ENCODE data around the gene YTHDC1. TPM values are rescaled to one million over a fixed set of nuclear protein-coding genes. Genes with fewer than 3 reads are reported as not detected.

Gene YTHDC1
- total RNA-seq, 2 donors from 2014 or later: 170 to 184 TPM

- H3K36me3 Mint-ChIP-seq (ENCODE audit: low read depth): peaks cover 51% of the 10 kb centered on the region
These were observed 13.4 kb downstream of the YTHDC1 start for GRCh38 chr4:68336530-68336929.

GRCh38 chr4:68326141-68326540, 23.7 kb downstream of the YTHDC1 start:
- H3K4me1 Mint-ChIP-seq: peaks cover 22% of the 10 kb centered on the region
- no peak for DNase-seq
- no peak overlapping the region for H3K4me3 Mint-ChIP-seq
- TF ChIP-seq, protein P1, sequence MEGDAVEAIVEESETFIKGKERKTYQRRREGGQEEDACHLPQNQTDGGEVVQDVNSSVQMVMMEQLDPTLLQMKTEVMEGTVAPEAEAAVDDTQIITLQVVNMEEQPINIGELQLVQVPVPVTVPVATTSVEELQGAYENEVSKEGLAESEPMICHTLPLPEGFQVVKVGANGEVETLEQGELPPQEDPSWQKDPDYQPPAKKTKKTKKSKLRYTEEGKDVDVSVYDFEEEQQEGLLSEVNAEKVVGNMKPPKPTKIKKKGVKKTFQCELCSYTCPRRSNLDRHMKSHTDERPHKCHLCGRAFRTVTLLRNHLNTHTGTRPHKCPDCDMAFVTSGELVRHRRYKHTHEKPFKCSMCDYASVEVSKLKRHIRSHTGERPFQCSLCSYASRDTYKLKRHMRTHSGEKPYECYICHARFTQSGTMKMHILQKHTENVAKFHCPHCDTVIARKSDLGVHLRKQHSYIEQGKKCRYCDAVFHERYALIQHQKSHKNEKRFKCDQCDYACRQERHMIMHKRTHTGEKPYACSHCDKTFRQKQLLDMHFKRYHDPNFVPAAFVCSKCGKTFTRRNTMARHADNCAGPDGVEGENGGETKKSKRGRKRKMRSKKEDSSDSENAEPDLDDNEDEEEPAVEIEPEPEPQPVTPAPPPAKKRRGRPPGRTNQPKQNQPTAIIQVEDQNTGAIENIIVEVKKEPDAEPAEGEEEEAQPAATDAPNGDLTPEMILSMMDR (conservative IDR thresholded peaks at IDR 0.05): no peak
- H3K27ac ChIP-seq (ENCODE audit: low read depth, low read length): no peak overlapping the region
- peaks cover 81% of the 10 kb centered on the region for H3K36me3 Mint-ChIP-seq (ENCODE audit: low read depth)
- peaks cover 97% of the 10 kb centered on the region for H3K36me3 ChIP-seq (ENCODE audit: control insufficient read depth, insufficient read depth, low read length)
- H3K27ac Mint-ChIP-seq: peak overlapping the region; percentile 65
- no peak overlapping the region for H3K4me3 ChIP-seq (ENCODE audit: low read length)
- 100% methylated on average over 1 of the region's 1 CpG; no CpG with 5 or more reads in 1 of the 2 experiments for WGBS, 2 experiments (ENCODE audit: insufficient coverage in 1 of 2, insufficient read length in 1 of 2)
- H3K9ac ChIP-seq (ENCODE audit: extremely low read depth, low read length, poor library complexity, severe bottlenecking): no peak overlapping the region
- H3K9me3 ChIP-seq (ENCODE audit: control insufficient read depth, low read length): no peaks in the 10 kb centered on the region
- H3K9me3 Mint-ChIP-seq: no peaks in the 10 kb centered on the region
- H3K27me3 Mint-ChIP-seq (ENCODE audit: insufficient read depth): no peaks in the 10 kb centered on the region
- no peaks in the 10 kb centered on the region for H3K27me3 ChIP-seq (ENCODE audit: control insufficient read depth, insufficient read depth, low read length, poor library complexity, severe bottlenecking)
- peaks cover 7% of the 10 kb centered on the region for H3K4me1 ChIP-seq (ENCODE audit: control insufficient read depth, insufficient read depth, low read length)

More at GRCh38 chr4:68336530-68336929, 13.4 kb downstream of the YTHDC1 start:
- no peak overlapping the region for H3K27ac ChIP-seq (ENCODE audit: low read depth, low read length)
- peaks cover 12% of the 10 kb centered on the region for H3K4me1 ChIP-seq (ENCODE audit: control insufficient read depth, insufficient read depth, low read length)
- no peak overlapping the region for H3K4me3 ChIP-seq (ENCODE audit: low read length)
- no peak overlapping the region for H3K4me3 Mint-ChIP-seq
- H3K27ac Mint-ChIP-seq: no peak overlapping the region
- no peak for DNase-seq
- no peaks in the 10 kb centered on the region for H3K27me3 ChIP-seq (ENCODE audit: control insufficient read depth, insufficient read depth, low read length, poor library complexity, severe bottlenecking)
- TF ChIP-seq, protein P1 (conservative IDR thresholded peaks at IDR 0.05): no peak
- H3K9me3 Mint-ChIP-seq: no peaks in the 10 kb centered on the region
- H3K9me3 ChIP-seq (ENCODE audit: control insufficient read depth, low read length): no peaks in the 10 kb centered on the region
- H3K27me3 Mint-ChIP-seq (ENCODE audit: insufficient read depth): no peaks in the 10 kb centered on the region
- H3K36me3 ChIP-seq (ENCODE audit: control insufficient read depth, insufficient read depth, low read length): peaks cover 72% of the 10 kb centered on the region
- no peak overlapping the region for H3K9ac ChIP-seq (ENCODE audit: extremely low read depth, low read length, poor library complexity, severe bottlenecking)
- H3K4me1 Mint-ChIP-seq: peaks cover 31% of the 10 kb centered on the region

DNA sequence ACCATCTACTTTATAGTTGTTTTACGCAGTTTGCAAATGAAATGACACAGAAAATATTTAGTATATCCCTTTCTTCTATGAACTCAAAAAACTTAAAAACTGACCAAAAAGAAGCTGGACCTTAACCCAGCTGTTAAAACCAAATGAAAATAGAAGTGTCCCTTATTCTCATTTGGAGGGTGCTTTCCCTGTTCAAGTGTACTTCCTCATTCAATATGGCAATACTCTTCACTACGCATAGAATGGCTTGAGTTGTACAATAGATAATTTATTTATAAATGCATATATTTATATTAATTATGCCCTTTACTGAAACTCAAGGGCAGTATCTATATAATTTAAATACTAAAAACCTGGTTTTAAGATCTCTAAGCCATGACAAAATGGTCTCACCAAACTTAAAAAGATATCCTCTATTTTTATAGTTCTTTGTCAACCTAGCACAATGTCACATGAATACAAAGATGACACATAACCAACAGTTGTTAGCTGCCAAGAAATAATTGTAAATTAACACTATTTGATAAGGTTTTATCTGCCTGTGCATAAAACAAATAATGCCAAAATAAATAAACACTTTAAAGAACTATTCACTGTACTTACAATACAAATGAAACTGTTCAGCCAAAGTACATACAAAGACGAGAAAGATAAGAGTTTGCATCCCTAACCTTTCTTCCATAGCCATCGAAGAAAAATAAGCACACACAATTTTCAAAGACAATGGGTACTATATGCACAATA, 25.2 kb downstream of the YTHDC1 start:
- Mint-ChIP-seq H3K27ac (no peak overlapping the region), H3K36me3 (ENCODE audit: low read depth) (peaks cover 78% of the 10 kb centered on the region)
- TF ChIP-seq, protein P1 (conservative IDR thresholded peaks at IDR 0.05): no peak

More for the DNA sequence above, 25.2 kb downstream of the YTHDC1 start:
- Histone ChIP-seq H3K9ac (ENCODE audit: extremely low read depth, low read length, poor library complexity, severe bottlenecking) (no peak overlapping the region), H3K27ac (ENCODE audit: low read depth, low read length) (no peak overlapping the region), H3K4me3 (ENCODE audit: low read length) (no peak overlapping the region), H3K36me3 (ENCODE audit: control insufficient read depth, insufficient read depth, low read length) (peaks cover 97% of the 10 kb centered on the region), H3K9me3 (ENCODE audit: control insufficient read depth, low read length) (no peaks in the 10 kb centered on the region), H3K27me3 (ENCODE audit: control insufficient read depth, insufficient read depth, low read length, poor library complexity, severe bottlenecking) (no peaks in the 10 kb centered on the region), H3K4me1 (ENCODE audit: control insufficient read depth, insufficient read depth, low read length) (peaks cover 7% of the 10 kb centered on the region)
- no peak for DNase-seq
- H3K4me1 Mint-ChIP-seq: peaks cover 29% of the 10 kb centered on the region
- H3K4me3 Mint-ChIP-seq: no peak overlapping the region
- H3K27me3 Mint-ChIP-seq (ENCODE audit: insufficient read depth): no peaks in the 10 kb centered on the region
- 92 to 100% methylated on average over 1 to 3 of the region's 4 CpGs for WGBS, 2 experiments (ENCODE audit: insufficient coverage in 1 of 2, insufficient read length in 1 of 2)
- no peaks in the 10 kb centered on the region for H3K9me3 Mint-ChIP-seq

All from endodermal cell (in vitro differentiated cells).